PC-3 (cell line): ENCODE data around the gene DNASE1. TPM values are rescaled to one million over a fixed set of nuclear protein-coding genes. Genes with fewer than 3 reads are reported as not detected.

Source experiments
- ATAC-seq: fragments of 200-7000 bp; cut with Tn5 transposase; 2 replicates; pipeline ENCODE4 v1.9.1; 2020; ENCODE audit warnings: mild to moderate bottlenecking, moderate library complexity
- Bru-seq: library from RNA; stranded (reverse); fragments of 400-500 nt; gene quantifications from one replicate; lab custom pipeline; 2021; lab: Mats Ljungman, UMichigan
- BruChase-seq, 2 experiments: library from RNA; stranded (reverse); fragments of 400-500 nt; gene quantifications; one replicate each; lab custom pipeline; 2021; lab: Mats Ljungman, UMichigan
- BruUV-seq: library from RNA; stranded (reverse); fragments of 400-500 nt; replicated peaks from 2 replicates; lab custom pipeline; 2021; lab: Mats Ljungman, UMichigan
- CTCF ChIA-PET: fragments of 300-600 bp; sonication (Branson Sonifier 250); formaldehyde crosslinking; loops from one replicate; lab custom pipeline; 2022; ENCODE audit warnings: antibody characterized with exemption; lab: Charles Lee
- POLR2A ChIA-PET: fragments of 300-600 bp; sonication (Branson Sonifier 250); formaldehyde crosslinking; loops from one replicate; lab custom pipeline; 2022; ENCODE audit warnings: antibody characterized with exemption; ENCODE audit not compliant: unreplicated experiment; lab: Charles Lee
- DNase-seq: peaks from one replicate; pipeline ENCODE4 v3.0.0-alpha.2; 2015
- H2AFZ ChIP-seq: fragments of 300-600 bp; sonication (generic); 2 replicates; pipeline ENCODE4 v1.6.0; 2016; ENCODE audit warnings: antibody characterized with exemption, low read length
- H3F3A ChIP-seq: fragments of 300-600 bp; sonication (generic); one replicate; pipeline ENCODE4 v1.6.0; 2017; ENCODE audit warnings: antibody characterized with exemption, low read length, control low read depth, mild to moderate bottlenecking; ENCODE audit not compliant: unreplicated experiment
- H3K27ac ChIP-seq: fragments of 300-600 bp; sonication (generic); 2 replicates; pipeline ENCODE4 v1.5.1; 2016; ENCODE audit warnings: mild to moderate bottlenecking, low read length
- H3K27me3 ChIP-seq: fragments of 300-600 bp; sonication (generic); 2 replicates; pipeline ENCODE4 v1.6.1; 2016; ENCODE audit warnings: low read length, mixed read lengths
- H3K36me3 ChIP-seq: fragments of 300-600 bp; sonication (generic); 2 replicates; pipeline ENCODE4 v1.6.1; 2016; ENCODE audit warnings: low read depth, mixed run types, low read length, mixed read lengths
- H3K4me1 ChIP-seq: fragments of 300-600 bp; sonication (generic); 2 replicates; pipeline ENCODE4 v1.5.1; 2016; ENCODE audit warnings: low read length; ENCODE audit not compliant: insufficient read depth
- H3K4me2 ChIP-seq: fragments of 300-600 bp; sonication (generic); 2 replicates; pipeline ENCODE4 v1.6.0; 2016; ENCODE audit warnings: low read length
- H3K4me3 ChIP-seq: fragments of 300-600 bp; sonication (generic); 2 replicates; pipeline ENCODE4 v1.5.1; 2016; ENCODE audit warnings: mild to moderate bottlenecking, low read length, mixed read lengths
- H3K79me2 ChIP-seq: fragments of 300-600 bp; sonication (generic); 2 replicates; pipeline ENCODE4 v1.6.1; 2017; ENCODE audit warnings: low read length, mixed read lengths
- H3K9ac ChIP-seq: fragments of 300-600 bp; sonication (generic); 2 replicates; pipeline ENCODE4 v1.6.0; 2016; ENCODE audit warnings: mild to moderate bottlenecking, low read length
- H3K9me2 ChIP-seq: fragments of 300-600 bp; sonication (generic); replicated peaks from 2 replicates; pipeline ENCODE4 v1.6.1; 2016; ENCODE audit warnings: mixed run types, low read length, mixed read lengths
- H3K9me3 ChIP-seq: fragments of 300-600 bp; sonication (generic); 2 replicates; pipeline ENCODE4 v1.6.1; 2016; ENCODE audit warnings: low read length, mixed read lengths
- H4K20me1 ChIP-seq: fragments of 300-600 bp; sonication (generic); 2 replicates; pipeline ENCODE4 v1.6.1; 2016; ENCODE audit warnings: low read length, mixed read lengths
- CTCF ChIP-seq: fragments of 300-600 bp; sonication (generic); conservative IDR thresholded peaks from 2 replicates; pipeline ENCODE4 v1.5.1; 2017; ENCODE audit warnings: antibody characterized with exemption, low read depth, mild to moderate bottlenecking, low read length
- EZH2 ChIP-seq: fragments of 300-600 bp; sonication (generic); IDR thresholded peaks from one replicate; pipeline ENCODE4 v1.6.1; 2017; ENCODE audit warnings: antibody characterized with exemption, mild to moderate bottlenecking, low read length; ENCODE audit not compliant: unreplicated experiment
- EZH2phosphoT487 ChIP-seq: fragments of 300-600 bp; sonication (generic); IDR thresholded peaks from 2 replicates; pipeline ENCODE4 v1.6.1; 2018; ENCODE audit warnings: mild to moderate bottlenecking, antibody characterized with exemption, low read length, borderline replicate concordance
- intact Hi-C: fragments of 100-400 bp; cut with micrococcal nuclease; formaldehyde crosslinking; loops from 2 replicates; pipeline ENCODE4 v1.9.0; 2023
- long read RNA-seq: library from polyadenylated mRNA; unstranded; transcript quantifications from one replicate; pipeline ENCODE4 v2.0.0, GENCODE V29; 2021; ENCODE audit not compliant: unreplicated experiment
- total RNA-seq: library from RNA; depleted of rRNA; stranded (reverse); fragments of >200 nt; gene quantifications from 2 replicates; pipeline ENCODE4 v1.2.3, GENCODE V29; 2014; rRNA removed

DNASE1 gene
- total RNA-seq (9.3 and 14.0 TPM in 2 replicates), Bru-seq, nascent RNA (percentile 65 among the genes with signal in this experiment), BruChase-seq, experiment 1, labeled RNA remaining after a 6-hour chase (percentile 76 among the genes with signal in this experiment), BruChase-seq, experiment 2, labeled RNA remaining after a 2-hour chase (percentile 68 among the genes with signal in this experiment)
- long read RNA-seq, partial matches to known transcripts = 6 of 47 reads
- long read RNA-seq, other reads (novel, unspliced or antisense) = 41 of 47 reads

GRCh38 chr16:3654249-3654991, at the start of gene DNASE1:
TSS of gene DNASE1 (plus strand) at chr16:3654691. CDS start at chr16:3655374, 683 bp downstream.
- intact Hi-C loops = no loop called here
- Histone ChIP-seq H3K4me3 (no peak within 1 kb of the TSS), H4K20me1 (no peaks in the 10 kb centered on the region), H3K9me3 (no peaks in the 10 kb centered on the region), H3K27ac (no peak within 1 kb of the TSS), H3K27me3 (no peaks in the 10 kb centered on the region), H3K36me3 (peaks cover 8% of the 10 kb centered on the region; the same call in 1 of the 2 replicates), H2AFZ (no peak within 1 kb of the TSS), H3F3A (no peaks in the 10 kb centered on the region), H3K4me2 (no peak within 1 kb of the TSS), H3K4me1 (no peaks in the 10 kb centered on the region), H3K9ac (no peak within 1 kb of the TSS), H3K79me2 (no peaks in the 10 kb centered on the region), H3K9me2 (no peaks in the 10 kb centered on the region)
- TF ChIP-seq CTCF (peak; percentile 60), EZH2 (no peak), EZH2phosphoT487 (no peak)
- BruUV-seq = no TSS peak
- ChIA-PET CTCF (interaction anchor here (0.5 kb wide), 1 partner anchor 28 kb away, joined by 3 read pairs; no protein-coding TSS in a partner anchor), POLR2A (no interaction called here)
- ATAC-seq = peak; percentile 78
- peak; percentile 61 for DNase-seq

- peaks cover 15% of the 10 kb centered on the region; the same call in 1 of the 2 replicates for H3K79me2 ChIP-seq
- H3K36me3 ChIP-seq = no peaks in the 10 kb centered on the region
- H3K9me2 ChIP-seq = no peaks in the 10 kb centered on the region
- no peaks in the 10 kb centered on the region for H3F3A ChIP-seq
- ChIA-PET CTCF (no interaction called here), POLR2A (no interaction called here)
- no peaks in the 10 kb centered on the region for H3K27me3 ChIP-seq
- H4K20me1 ChIP-seq = no peaks in the 10 kb centered on the region
- no peaks in the 10 kb centered on the region for H3K9me3 ChIP-seq
- intact Hi-C loops = no loop called here
- no peak overlapping the region for H3K4me2 ChIP-seq
- DNase-seq (no peak), ATAC-seq (no peak)
- H3K4me3 ChIP-seq = no peak overlapping the region
- no peak overlapping the region for H3K9ac ChIP-seq
- TF ChIP-seq EZH2phosphoT487 (no peak), EZH2 (no peak), CTCF (no peak)
- H2AFZ ChIP-seq = no peak overlapping the region
- H3K4me1 ChIP-seq = peaks cover 8% of the 10 kb centered on the region; the same call in 1 of the 2 replicates
- no peak overlapping the region for H3K27ac ChIP-seq
- no TSS peak for BruUV-seq
These were observed 48.0 kb upstream of the DNASE1 start for GRCh38 chr16:3606441-3606840.

GRCh38 chr16:3607161-3607560, 47.3 kb upstream of the DNASE1 start:
- H3K4me3 ChIP-seq = no peak overlapping the region
- no peaks in the 10 kb centered on the region for H3F3A ChIP-seq
- BruUV-seq = no TSS peak
- ChIA-PET POLR2A (no interaction called here), CTCF (no interaction called here)
- H3K27ac ChIP-seq = no peak overlapping the region
- peaks cover 21% of the 10 kb centered on the region for H3K79me2 ChIP-seq
- no peaks in the 10 kb centered on the region for H3K9me2 ChIP-seq
- no peaks in the 10 kb centered on the region for H3K9me3 ChIP-seq
- no peaks in the 10 kb centered on the region for H3K27me3 ChIP-seq
- no peak overlapping the region for H3K9ac ChIP-seq
- DNase-seq (no peak), ATAC-seq (no peak)
- no peak overlapping the region for H3K4me2 ChIP-seq
- peaks cover 8% of the 10 kb centered on the region; the same call in 1 of the 2 replicates for H3K4me1 ChIP-seq
- no peak overlapping the region for H2AFZ ChIP-seq
- H4K20me1 ChIP-seq = no peaks in the 10 kb centered on the region
- H3K36me3 ChIP-seq = no peaks in the 10 kb centered on the region
- TF ChIP-seq EZH2phosphoT487 = no peak
- TF ChIP-seq CTCF = no peak
- no peak for TF ChIP-seq EZH2
- intact Hi-C loops = no loop called here
